CD14-positive monocyte (primary cell): ENCODE results near the gene MKKS. TPM values are rescaled to one million over a fixed set of nuclear protein-coding genes. Genes with fewer than 3 reads are reported as not detected.

Experiments
- DNase-seq, 3 donors: peaks; one replicate each; pipeline ENCODE4 v3.0.0-alpha.2; 2011 to 2022
- H2AFZ ChIP-seq: 2 replicates; pipeline ENCODE4 v1.6.0; 2012; ENCODE audit warnings: mild to moderate bottlenecking, low read depth, low read length, inconsistent platforms; ENCODE audit not compliant: insufficient read depth, poor library complexity, severe bottlenecking
- H3K27ac ChIP-seq, 2 donors: 1 replicate in 1 of 2; 2 replicates in 1 of 2; pipeline ENCODE4 v1.5.1; 2012 to 2013; ENCODE audit warnings: low read length in 2 of 2, control low read depth in 1 of 2, inconsistent platforms in 1 of 2, low read depth in 1 of 2, mild to moderate bottlenecking in 1 of 2
- H3K27me3 ChIP-seq, 2 donors: one replicate each; pipeline versions ENCODE4 v1.6.0 to v1.6.1; 2011 to 2013; ENCODE audit warnings: low read length in 2 of 2; ENCODE audit not compliant: control insufficient read depth in 2 of 2, insufficient read depth in 2 of 2
- H3K36me3 ChIP-seq, 2 donors: replicated peaks in 1 of 2; 1 replicate in 1 of 2; 2 replicates in 1 of 2; pipeline versions ENCODE4 v1.5.1 to v1.6.1; 2012 to 2013; ENCODE audit warnings: low read length in 2 of 2, control low read depth in 1 of 2, inconsistent platforms in 1 of 2, mild to moderate bottlenecking in 1 of 2; ENCODE audit not compliant: insufficient read depth in 2 of 2, control insufficient read depth in 1 of 2
- H3K4me1 ChIP-seq, 2 donors: 1 replicate in 1 of 2; 2 replicates in 1 of 2; pipeline versions ENCODE4 v1.5.1 to v1.6.1; 2012 to 2013; ENCODE audit warnings: low read length in 2 of 2, control low read depth in 1 of 2, inconsistent platforms in 1 of 2, mild to moderate bottlenecking in 1 of 2, moderate library complexity in 1 of 2; ENCODE audit not compliant: insufficient read depth in 2 of 2, control insufficient read depth in 1 of 2
- H3K4me2 ChIP-seq: replicated peaks from 2 replicates; pipeline ENCODE3; 2012; ENCODE audit warnings: low read length, moderate library complexity, mild to moderate bottlenecking; ENCODE audit not compliant: poor library complexity, severe bottlenecking; ENCODE audit errors: extremely low read depth
- H3K4me3 ChIP-seq, 3 experiments: fragments of 200-600 bp in 1 of 3; sonication (generic) in 1 of 3; replicated peaks in 1 of 3; 1 replicate in 2 of 3; 2 replicates in 1 of 3; pipeline ENCODE4 v1.5.1; 2011 to 2013; ENCODE audit warnings: low read length in 3 of 3, mild to moderate bottlenecking in 3 of 3, control low read depth in 2 of 3, low read depth in 2 of 3, inconsistent platforms in 1 of 3, moderate library complexity in 1 of 3
- H3K79me2 ChIP-seq: 2 replicates; pipeline ENCODE4 v1.6.0; 2012; ENCODE audit warnings: mild to moderate bottlenecking, control low read depth, inconsistent platforms, low read length, moderate library complexity; ENCODE audit not compliant: insufficient read depth
- H3K9ac ChIP-seq: 2 replicates; pipeline ENCODE4 v1.6.0; 2017; ENCODE audit warnings: low read length, mild to moderate bottlenecking; ENCODE audit not compliant: insufficient read depth, poor library complexity, severe bottlenecking
- H3K9me3 ChIP-seq, 2 donors: replicated peaks in 1 of 2; 1 replicate in 1 of 2; 2 replicates in 1 of 2; pipeline versions ENCODE4 v1.5.1 to v1.6.1; 2012 to 2013; ENCODE audit warnings: low read length in 2 of 2, control low read depth in 1 of 2; ENCODE audit not compliant: control insufficient read depth in 1 of 2, insufficient read depth in 1 of 2
- H4K20me1 ChIP-seq: 2 replicates; pipeline ENCODE4 v1.6.0; 2012; ENCODE audit warnings: mild to moderate bottlenecking, low read length, control low read depth, moderate library complexity; ENCODE audit not compliant: insufficient read depth
- H3K27ac Mint-ChIP-seq, 7 donors: one replicate each; pipeline ENCODE4 v1.8.0; 2020; ENCODE audit warnings: mild to moderate bottlenecking in 7 of 7, mixed read lengths in 7 of 7, moderate library complexity in 6 of 7, inconsistent platforms in 2 of 7
- H3K27me3 Mint-ChIP-seq, 3 donors: one replicate each; pipeline ENCODE4 v1.8.0; 2021 to 2022; ENCODE audit warnings: low read depth in 3 of 3, mild to moderate bottlenecking in 3 of 3, mixed read lengths in 3 of 3, moderate library complexity in 3 of 3, inconsistent platforms in 1 of 3
- H3K36me3 Mint-ChIP-seq, 2 donors: one replicate each; pipeline ENCODE4 v1.8.0; 2020; ENCODE audit warnings: mixed read lengths in 2 of 2, inconsistent platforms in 1 of 2, mild to moderate bottlenecking in 1 of 2
- H3K4me1 Mint-ChIP-seq: one replicate; pipeline ENCODE4 v1.8.0; 2020; ENCODE audit warnings: mild to moderate bottlenecking, mixed read lengths
- H3K4me3 Mint-ChIP-seq, 2 donors: one replicate each; pipeline ENCODE4 v1.8.0; 2020; ENCODE audit warnings: mild to moderate bottlenecking in 2 of 2, mixed read lengths in 2 of 2, moderate library complexity in 1 of 2
- H3K9me3 Mint-ChIP-seq, 7 donors: one replicate each; pipeline ENCODE4 v1.8.0; 2020 to 2022; ENCODE audit warnings: mixed read lengths in 7 of 7, mild to moderate bottlenecking in 6 of 7, moderate library complexity in 6 of 7, inconsistent platforms in 2 of 7
- WGBS: methylation state at CpG from one replicate; pipeline ENCODE4 v1.1.5; 2013; ENCODE audit warnings: missing lambda C conversion rate; ENCODE audit not compliant: insufficient coverage; 5-methylcytosine and 5-hydroxymethylcytosine counted together
- intact Hi-C, 2 donors: fragments of 100-400 bp; cut with micrococcal nuclease; formaldehyde crosslinking; loops; one replicate each; pipeline versions ENCODE4 v1.15.0 to v1.15.1; 2023
- polyA plus RNA-seq, 3 donors: library from polyadenylated mRNA; depleted of rRNA in 1 of 3; unstranded in 2 of 3; stranded (reverse) in 1 of 3; fragments of 300-500 nt in 2 of 3; fragments of >200 nt in 1 of 3; fragmentation: Illumina TruSeq in 2 of 3; gene quantifications; 1 replicate in 2 of 3; 2 replicates in 1 of 3; pipeline ENCODE4 v1.2.3, GENCODE V29; 2012 to 2021
- TF ChIP-seq, protein P1 (sequence below): fragments of 200-600 bp; IDR thresholded peaks from one replicate; pipeline ENCODE4 v1.8.0; 2022; ENCODE audit warnings: antibody characterized with exemption, mild to moderate bottlenecking

The MKKS gene
- polyA plus RNA-seq, 3 donors = 4.8 to 34.6 (median 31.8) TPM

DNA sequence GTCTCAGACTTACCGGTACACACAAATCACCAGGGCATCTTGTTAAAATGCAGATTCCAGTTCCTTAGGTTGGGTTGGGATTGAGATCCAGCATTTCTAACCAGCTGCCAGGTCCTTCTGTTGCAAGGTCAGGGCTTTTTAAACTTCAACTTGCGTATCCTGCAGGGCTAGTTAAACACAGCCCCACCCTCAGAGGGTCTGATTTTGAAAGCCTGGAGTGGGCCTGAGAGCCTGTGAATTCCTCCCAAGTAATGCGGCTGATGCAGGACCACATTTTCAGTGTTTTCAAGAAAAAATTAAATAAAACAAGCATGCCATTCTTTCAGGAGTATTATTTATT, 65.3 kb downstream of the MKKS start:
- H3K27me3 ChIP-seq = no peaks in the 10 kb centered on the region
- no peak overlapping the region for H3K27ac Mint-ChIP-seq
- 100% methylated on average over 1 of the region's 3 CpGs for WGBS
- H3K9me3 Mint-ChIP-seq = peaks cover 0 to 3% (median 0%) of the 10 kb centered on the region in 7 donors
- H3K9ac ChIP-seq = no peak overlapping the region
- H3K79me2 ChIP-seq = no peaks in the 10 kb centered on the region
- TF ChIP-seq, protein P1, sequence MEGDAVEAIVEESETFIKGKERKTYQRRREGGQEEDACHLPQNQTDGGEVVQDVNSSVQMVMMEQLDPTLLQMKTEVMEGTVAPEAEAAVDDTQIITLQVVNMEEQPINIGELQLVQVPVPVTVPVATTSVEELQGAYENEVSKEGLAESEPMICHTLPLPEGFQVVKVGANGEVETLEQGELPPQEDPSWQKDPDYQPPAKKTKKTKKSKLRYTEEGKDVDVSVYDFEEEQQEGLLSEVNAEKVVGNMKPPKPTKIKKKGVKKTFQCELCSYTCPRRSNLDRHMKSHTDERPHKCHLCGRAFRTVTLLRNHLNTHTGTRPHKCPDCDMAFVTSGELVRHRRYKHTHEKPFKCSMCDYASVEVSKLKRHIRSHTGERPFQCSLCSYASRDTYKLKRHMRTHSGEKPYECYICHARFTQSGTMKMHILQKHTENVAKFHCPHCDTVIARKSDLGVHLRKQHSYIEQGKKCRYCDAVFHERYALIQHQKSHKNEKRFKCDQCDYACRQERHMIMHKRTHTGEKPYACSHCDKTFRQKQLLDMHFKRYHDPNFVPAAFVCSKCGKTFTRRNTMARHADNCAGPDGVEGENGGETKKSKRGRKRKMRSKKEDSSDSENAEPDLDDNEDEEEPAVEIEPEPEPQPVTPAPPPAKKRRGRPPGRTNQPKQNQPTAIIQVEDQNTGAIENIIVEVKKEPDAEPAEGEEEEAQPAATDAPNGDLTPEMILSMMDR = no peak
- no peaks in the 10 kb centered on the region for H3K4me1 ChIP-seq
- H3K27me3 Mint-ChIP-seq = peaks cover 0 to 2% (median 0%) of the 10 kb centered on the region in 3 donors
- no peak overlapping the region for H3K4me3 Mint-ChIP-seq
- H3K27ac ChIP-seq = no peak overlapping the region
- H3K36me3 Mint-ChIP-seq = no peaks in the 10 kb centered on the region
- H3K4me2 ChIP-seq = no peak overlapping the region
- no peaks in the 10 kb centered on the region for H4K20me1 ChIP-seq
- no peak overlapping the region for H2AFZ ChIP-seq
- intact Hi-C loops = no loop called here
- no peaks in the 10 kb centered on the region for H3K4me1 Mint-ChIP-seq
- H3K36me3 ChIP-seq = no peaks in the 10 kb centered on the region
- no peak for DNase-seq
- H3K4me3 ChIP-seq = no peak overlapping the region
- H3K9me3 ChIP-seq = no peaks in the 10 kb centered on the region

DNA sequence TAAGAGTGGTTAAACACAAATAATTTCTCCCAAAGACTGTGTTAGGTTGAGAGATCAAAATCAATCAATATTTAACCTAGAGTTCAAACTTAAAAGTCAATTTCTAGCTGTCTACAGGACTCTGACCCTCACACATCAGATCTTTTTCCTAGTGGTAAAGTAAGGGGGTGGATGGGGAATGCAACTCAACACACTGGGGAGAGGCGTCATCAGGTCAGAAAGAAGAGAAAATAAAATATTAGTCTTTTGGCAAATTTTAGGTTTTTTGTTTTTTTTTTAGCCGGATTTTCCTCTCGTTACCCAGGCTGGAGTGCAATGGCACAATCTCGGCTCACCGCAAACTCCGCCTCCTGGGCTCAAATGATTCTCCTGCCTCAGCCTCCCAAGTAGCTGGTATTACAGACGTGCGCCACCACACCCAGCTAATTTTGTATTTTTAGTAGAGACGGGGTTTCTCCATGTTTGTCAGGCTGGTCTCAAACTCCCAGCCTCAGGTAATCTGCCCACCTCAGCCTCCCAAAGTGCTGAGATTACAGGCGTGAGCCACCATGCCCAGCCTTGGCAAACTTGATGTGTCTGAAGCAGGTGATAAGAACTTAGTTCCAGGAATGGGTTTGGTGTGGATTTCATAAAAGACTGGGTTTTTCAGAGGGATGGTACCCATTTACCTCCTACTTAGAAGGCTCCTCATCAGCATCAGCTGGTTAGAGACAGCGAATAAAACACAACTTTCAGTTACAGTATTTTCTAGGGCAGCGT, 65.9 kb downstream of the MKKS start:
- 100% methylated on average over 1 of the region's 12 CpGs for WGBS

More for the DNA sequence above, 65.9 kb downstream of the MKKS start:
- no peaks in the 10 kb centered on the region for H3K36me3 Mint-ChIP-seq
- no peak overlapping the region for H3K27ac Mint-ChIP-seq
- no peak overlapping the region for H2AFZ ChIP-seq
- no peaks in the 10 kb centered on the region for H3K4me1 Mint-ChIP-seq
- peaks cover 0 to 2% (median 0%) of the 10 kb centered on the region in 3 donors for H3K27me3 Mint-ChIP-seq
- H3K79me2 ChIP-seq = no peaks in the 10 kb centered on the region
- H3K27ac ChIP-seq = no peak overlapping the region
- no peaks in the 10 kb centered on the region for H4K20me1 ChIP-seq
- no peak for DNase-seq
- TF ChIP-seq, protein P1 = no peak
- no peaks in the 10 kb centered on the region for H3K4me1 ChIP-seq
- no peak overlapping the region for H3K4me3 Mint-ChIP-seq
- H3K9ac ChIP-seq = no peak overlapping the region
- H3K9me3 Mint-ChIP-seq = peaks cover 0 to 3% (median 0%) of the 10 kb centered on the region in 7 donors
- intact Hi-C loops = no loop called here
- no peak overlapping the region for H3K4me3 ChIP-seq
- no peaks in the 10 kb centered on the region for H3K27me3 ChIP-seq
- no peaks in the 10 kb centered on the region for H3K9me3 ChIP-seq
- no peak overlapping the region for H3K4me2 ChIP-seq
- no peaks in the 10 kb centered on the region for H3K36me3 ChIP-seq
